Measurements from ENCODE around the gene PRELID2. TPM values are rescaled to one million over a fixed set of nuclear protein-coding genes. Genes with fewer than 3 reads are reported as not detected.

PRELID2 gene
- total RNA-seq, 1 donor from 2014 or later = 10.2 TPM

- no peak for DNase-seq
- ATAC-seq = no peak
- TF ChIP-seq CTCF (IDR thresholded peaks at IDR 0.05) = no peak
- intact Hi-C loops (cut with DNase I) = no loop called here
- Histone ChIP-seq H3K9me3 (no peaks in the 10 kb centered on the region), H3K27me3 (ENCODE audit: low read depth) (no peaks in the 10 kb centered on the region), H3K4me3 (no peak overlapping the region), H3K4me1 (no peaks in the 10 kb centered on the region), H3K27ac (no peak overlapping the region), H3K36me3 (no peaks in the 10 kb centered on the region)
Measured at GRCh38 chr5:145793574-145793973, 41.6 kb downstream of the PRELID2 start.

- peaks cover 3% of the 10 kb centered on the region for H3K4me1 ChIP-seq
- H3K36me3 ChIP-seq = no peaks in the 10 kb centered on the region
- intact Hi-C loops (cut with DNase I) = no loop called here
- no peak overlapping the region for H3K4me3 ChIP-seq
- ATAC-seq (no peak), DNase-seq (no peak)
- no peaks in the 10 kb centered on the region for H3K27me3 ChIP-seq (ENCODE audit: low read depth)
- no peaks in the 10 kb centered on the region for H3K9me3 ChIP-seq
- no peak overlapping the region for H3K27ac ChIP-seq
- TF ChIP-seq CTCF (IDR thresholded peaks at IDR 0.05) = no peak
Measured at GRCh38 chr5:145792840-145793239, 42.3 kb downstream of the PRELID2 start.

GRCh38 chr5:145791866-145792265 is 43.3 kb downstream of the PRELID2 start:
- Histone ChIP-seq H3K27ac (no peak overlapping the region), H3K9me3 (no peaks in the 10 kb centered on the region), H3K4me3 (no peak overlapping the region), H3K27me3 (ENCODE audit: low read depth) (no peaks in the 10 kb centered on the region), H3K36me3 (no peaks in the 10 kb centered on the region), H3K4me1 (peaks cover 7% of the 10 kb centered on the region)
- no peak for TF ChIP-seq CTCF (IDR thresholded peaks at IDR 0.05)
- ATAC-seq (no peak), DNase-seq (no peak)
- intact Hi-C loops (cut with DNase I) = no loop called here

GRCh38 chr5:145787996-145788395 is 47.1 kb downstream of the PRELID2 start:
- Histone ChIP-seq H3K27me3 (ENCODE audit: low read depth) (no peaks in the 10 kb centered on the region), H3K27ac (no peak overlapping the region), H3K36me3 (no peaks in the 10 kb centered on the region), H3K9me3 (no peaks in the 10 kb centered on the region), H3K4me3 (no peak overlapping the region), H3K4me1 (peaks cover 7% of the 10 kb centered on the region)
- intact Hi-C loops (cut with DNase I) = no loop called here
- DNase-seq (no peak), ATAC-seq (no peak)
- no peak for TF ChIP-seq CTCF (IDR thresholded peaks at IDR 0.05)

GRCh38 chr5:145787507-145787906 is 47.6 kb downstream of the PRELID2 start:
- intact Hi-C loops (cut with DNase I) = no loop called here
- TF ChIP-seq CTCF (IDR thresholded peaks at IDR 0.05) = no peak
- no peak for DNase-seq
- no peak for ATAC-seq
- Histone ChIP-seq H3K27ac (no peak overlapping the region), H3K36me3 (no peaks in the 10 kb centered on the region), H3K4me3 (no peak overlapping the region), H3K9me3 (no peaks in the 10 kb centered on the region), H3K4me1 (peaks cover 7% of the 10 kb centered on the region), H3K27me3 (ENCODE audit: low read depth) (no peaks in the 10 kb centered on the region)

GRCh38 chr5:145787001-145787400 is 48.1 kb downstream of the PRELID2 start:
- Histone ChIP-seq H3K4me1 (peaks cover 7% of the 10 kb centered on the region), H3K9me3 (no peaks in the 10 kb centered on the region), H3K4me3 (no peak overlapping the region), H3K36me3 (no peaks in the 10 kb centered on the region), H3K27ac (no peak overlapping the region), H3K27me3 (ENCODE audit: low read depth) (no peaks in the 10 kb centered on the region)
- ATAC-seq = no peak
- DNase-seq = no peak
- TF ChIP-seq CTCF (IDR thresholded peaks at IDR 0.05) = no peak
- intact Hi-C loops (cut with DNase I) = no loop called here

All from lower lobe of right lung (tissue), 2 donors.